Dermis blood vessel endothelial cell (primary cell): ENCODE results near the gene SLC6A6. TPM values are rescaled to one million over a fixed set of nuclear protein-coding genes. Genes with fewer than 3 reads are reported as not detected.

Experiments
- DNase-seq: peaks from one replicate; pipeline ENCODE4 v3.0.0; 2010
- total RNA-seq: library from RNA; depleted of rRNA; stranded (reverse); fragments of >200 nt; gene quantifications from 2 replicates; pipeline ENCODE4 v1.2.3, GENCODE V29; 2014

Gene SLC6A6
- total RNA-seq, 1 donor from 2014 or later = 10.9 TPM

GRCh38 chr3:14471016-14471415 is 68.6 kb downstream of the SLC6A6 start:
- DNase-seq = no peak

GRCh38 chr3:14471690-14472089 is 69.3 kb downstream of the SLC6A6 start:
- DNase-seq = no peak

DNA sequence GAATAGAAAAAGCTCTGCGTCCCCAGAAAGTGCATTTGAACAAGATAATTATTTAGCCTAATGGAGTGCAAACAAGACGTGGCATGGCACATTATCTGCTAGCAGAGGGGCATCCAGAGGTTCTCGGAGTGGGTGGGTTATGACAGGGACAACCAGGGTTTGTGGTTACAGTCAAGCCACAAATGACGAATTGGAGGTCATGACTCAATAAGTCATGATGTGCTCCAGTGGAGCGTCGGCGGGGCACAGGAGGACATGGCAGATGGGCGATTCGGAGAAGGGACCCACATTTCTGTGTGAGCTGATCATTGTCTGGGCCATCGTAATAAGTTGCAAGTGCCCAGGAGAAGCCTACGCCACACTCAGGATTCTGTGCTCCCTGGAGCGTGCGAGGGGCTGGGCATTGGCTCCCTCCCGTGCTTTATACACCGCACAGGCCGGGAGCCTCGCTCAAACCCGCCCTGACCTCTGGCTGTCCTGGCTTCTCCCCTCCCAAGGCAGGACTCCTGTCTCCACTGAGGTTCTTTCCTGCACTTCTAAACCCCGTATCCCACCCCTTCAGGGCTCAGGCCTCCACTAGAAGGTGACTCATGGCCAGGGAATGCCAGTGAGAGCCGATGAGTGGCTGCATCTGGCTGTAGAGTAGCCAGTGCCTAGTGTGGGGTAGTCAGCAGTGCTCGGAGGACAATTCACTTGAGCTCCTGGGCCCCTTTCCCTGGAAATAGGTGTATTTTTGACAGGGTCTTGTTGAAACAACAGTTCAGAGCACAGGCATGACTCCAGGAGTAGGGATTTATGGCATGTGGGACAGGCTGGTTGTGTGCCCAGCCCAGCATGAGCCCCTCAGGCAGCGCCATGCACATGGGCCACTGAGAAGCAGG is 70.3 kb downstream of the SLC6A6 start:
- DNase-seq = peak; percentile 87

- no peak for DNase-seq
Observed at GRCh38 chr3:14473411-14473891, 71.0 kb downstream of the SLC6A6 start.

- no peak for DNase-seq
Observed at GRCh38 chr3:14474363-14475081, 72.1 kb downstream of the SLC6A6 start.

DNA sequence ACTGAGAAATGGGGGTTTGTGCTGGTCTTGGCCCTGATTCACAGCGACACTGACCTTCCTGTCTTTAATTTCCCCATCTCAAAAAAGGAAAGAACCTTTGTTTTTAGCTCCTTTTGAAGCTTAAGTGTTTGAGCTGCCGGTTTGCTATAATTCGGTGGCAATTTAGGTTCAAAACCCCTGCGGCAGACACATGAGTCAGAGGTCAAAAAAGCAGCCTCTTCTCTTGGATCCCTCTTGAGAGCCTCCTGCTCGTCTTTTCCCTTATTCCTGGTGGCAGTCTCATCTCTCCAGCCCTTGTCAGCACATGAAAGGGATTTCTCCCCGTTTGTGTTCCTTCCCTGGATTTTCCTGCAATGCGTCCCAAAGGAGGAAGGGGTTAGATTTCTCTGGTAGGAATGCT is 73.2 kb downstream of the SLC6A6 start:
- peak; percentile 28 for DNase-seq

DNA sequence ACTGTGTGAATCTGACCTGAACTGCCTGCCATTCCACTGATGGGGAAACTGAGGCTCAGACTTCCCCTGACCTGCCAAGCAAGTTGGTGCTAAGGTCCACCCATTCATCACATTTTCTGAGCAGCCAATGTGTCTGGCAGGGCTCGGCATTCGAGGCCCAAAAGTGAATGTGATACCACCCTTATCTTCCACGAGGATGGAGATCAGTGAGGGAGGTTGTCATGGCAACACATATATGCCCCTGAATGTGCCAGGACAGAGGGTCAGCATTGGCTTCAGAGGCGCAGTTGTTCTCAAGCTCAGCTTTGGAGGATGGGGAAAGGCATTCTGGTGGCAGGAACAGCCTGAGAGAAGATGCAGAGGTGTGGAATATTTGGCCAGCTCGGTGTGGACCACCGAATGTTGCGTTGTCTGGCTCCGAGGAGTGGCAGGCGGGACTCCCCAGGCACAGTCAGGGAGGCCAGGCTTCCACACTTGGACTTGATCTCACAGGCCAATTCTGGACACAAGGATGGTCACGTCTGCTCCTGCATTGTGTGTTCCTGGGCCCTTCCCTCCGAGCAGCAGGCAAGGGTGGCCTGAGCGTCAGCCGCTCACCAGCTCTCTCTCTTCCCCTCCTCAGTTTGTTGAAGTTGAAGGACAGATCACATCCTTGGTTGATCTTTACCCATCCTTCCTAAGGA is 74.3 kb downstream of the SLC6A6 start:
- no peak for DNase-seq

- DNase-seq = no peak
Observed at GRCh38 chr3:14477311-14477935, 75.0 kb downstream of the SLC6A6 start.

DNA sequence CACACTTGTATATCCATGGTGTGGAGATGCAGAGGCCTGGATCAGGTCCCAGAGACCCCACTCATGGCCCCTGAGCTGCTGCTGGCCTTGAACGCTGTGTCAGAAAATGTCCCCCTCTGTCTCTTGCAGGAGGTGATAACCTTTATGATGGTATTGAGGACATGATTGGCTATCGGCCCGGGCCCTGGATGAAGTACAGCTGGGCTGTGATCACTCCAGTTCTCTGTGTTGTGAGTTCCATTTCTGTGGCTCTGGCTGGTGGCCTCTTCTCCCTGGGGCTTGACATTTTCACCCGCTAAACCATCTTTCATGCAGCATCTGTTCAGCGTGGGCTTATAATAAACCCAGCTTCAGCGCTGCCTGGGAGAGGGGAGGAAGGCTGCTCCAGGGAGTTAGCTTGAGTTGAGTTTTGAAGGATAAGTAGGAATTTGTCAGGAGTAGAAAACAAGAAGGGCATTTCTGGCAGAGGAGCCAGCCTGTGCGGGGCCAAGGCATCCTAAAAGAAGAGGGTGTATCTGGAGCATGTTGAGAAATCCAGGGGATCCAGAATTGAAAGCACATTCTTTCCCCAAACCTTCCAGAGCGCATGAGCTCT is 76.6 kb downstream of the SLC6A6 start:
- no peak for DNase-seq

DNA sequence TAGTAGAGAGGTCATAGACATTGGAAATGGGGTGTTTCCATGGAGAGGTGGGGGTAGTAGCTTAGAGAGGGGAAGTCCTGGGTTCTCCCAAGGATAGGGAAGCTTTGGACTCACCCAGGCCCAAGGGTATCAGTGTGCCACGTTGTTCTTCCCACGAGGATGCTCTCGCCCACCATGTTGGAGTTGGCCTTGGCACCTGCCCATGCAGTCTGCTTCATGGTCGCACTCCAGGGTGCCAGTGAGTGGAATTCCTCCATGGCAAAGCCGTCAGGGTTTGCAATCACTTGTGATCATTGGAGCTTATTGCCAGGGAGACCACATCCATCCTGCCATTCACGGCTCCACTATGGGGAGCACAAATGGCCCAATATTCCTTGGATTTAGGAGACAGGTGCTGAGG is 77.2 kb downstream of the SLC6A6 start:
- no peak for DNase-seq

DNA sequence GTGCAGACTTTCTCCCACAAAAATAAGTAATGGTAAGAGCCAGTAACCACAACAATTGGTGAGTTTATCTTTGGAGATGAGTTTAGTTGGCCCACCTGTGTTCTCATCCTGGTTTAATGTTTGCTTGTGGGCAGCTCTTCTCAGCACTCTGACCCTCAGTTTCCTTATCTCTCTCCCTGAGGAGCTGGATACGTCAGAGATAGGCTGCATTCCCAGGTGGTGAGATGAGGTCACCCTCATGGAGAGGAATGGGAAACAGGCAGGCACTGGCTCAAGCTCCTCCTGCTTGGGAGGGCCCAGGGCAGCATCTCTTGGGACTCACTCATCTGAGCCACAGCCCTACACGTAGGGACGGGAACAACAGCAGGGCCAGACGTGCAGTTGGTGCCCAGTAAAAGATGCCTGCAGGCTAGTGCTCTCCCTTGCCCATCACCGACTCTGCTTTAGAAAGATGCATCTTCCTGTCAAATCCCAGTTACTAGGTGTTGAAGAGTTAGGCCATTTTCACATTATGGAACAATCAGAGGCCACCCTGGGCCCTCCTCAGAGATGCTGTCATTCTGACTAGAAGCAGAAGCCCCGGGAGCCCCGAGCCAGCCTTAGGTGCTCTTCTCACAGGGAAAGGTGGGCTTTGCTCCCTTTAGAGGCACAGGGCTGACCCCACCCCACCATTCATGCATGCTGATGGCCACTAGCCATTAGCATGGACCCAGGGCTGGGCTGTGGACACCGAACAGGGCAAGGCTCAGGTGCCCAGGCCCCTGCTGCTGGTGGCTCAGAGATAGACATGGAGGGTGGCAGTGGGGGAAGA is 78.0 kb downstream of the SLC6A6 start:
- DNase-seq = peak; percentile 96

GRCh38 chr3:14481018-14481645 is 78.7 kb downstream of the SLC6A6 start:
- no peak for DNase-seq

GRCh38 chr3:14481646-14482036 is 79.2 kb downstream of the SLC6A6 start:
- no peak for DNase-seq

DNA sequence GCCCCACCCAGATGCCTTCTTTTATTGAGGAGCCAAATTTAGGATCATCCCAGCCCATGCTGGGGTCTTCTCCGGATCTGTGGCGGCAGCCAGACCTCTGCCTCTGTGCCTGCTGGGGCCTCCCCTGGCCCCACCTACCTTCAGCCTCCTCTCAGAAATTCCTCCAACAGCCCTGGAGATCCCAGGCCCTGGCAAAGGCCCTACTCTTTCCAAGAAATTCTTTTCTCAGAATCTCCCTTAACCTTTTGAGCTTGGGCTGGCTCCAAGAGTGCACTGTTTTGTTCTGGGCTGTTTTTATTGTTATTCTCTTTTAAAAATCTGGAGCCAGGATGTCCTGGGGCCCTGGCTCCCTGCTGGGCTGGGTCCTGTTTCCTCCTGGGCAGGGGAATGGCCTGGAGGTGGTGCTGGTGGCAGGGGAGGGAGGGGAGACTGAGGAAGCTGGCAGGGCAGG is 79.9 kb downstream of the SLC6A6 start:
- DNase-seq = peak; percentile 82

- no peak for DNase-seq
Observed at GRCh38 chr3:14483286-14483685, 80.9 kb downstream of the SLC6A6 start.

DNA sequence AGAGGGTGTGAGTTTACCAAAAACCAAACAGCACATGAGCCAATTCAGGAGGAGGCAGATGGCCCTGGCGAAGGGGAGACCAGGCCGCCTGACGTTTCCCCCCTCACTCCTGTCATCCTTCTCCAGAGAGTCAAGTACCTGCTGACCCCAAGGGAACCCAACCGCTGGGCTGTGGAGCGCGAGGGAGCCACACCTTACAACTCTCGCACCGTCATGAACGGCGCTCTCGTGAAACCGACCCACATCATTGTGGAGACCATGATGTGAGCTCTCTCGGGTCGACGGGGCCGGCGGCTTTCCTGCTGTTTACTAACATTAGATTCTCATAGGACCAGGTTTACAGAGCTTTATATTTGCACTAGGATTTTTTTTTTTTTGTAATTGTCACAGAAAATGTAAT is 82.3 kb downstream of the SLC6A6 start:
- no peak for DNase-seq

DNA sequence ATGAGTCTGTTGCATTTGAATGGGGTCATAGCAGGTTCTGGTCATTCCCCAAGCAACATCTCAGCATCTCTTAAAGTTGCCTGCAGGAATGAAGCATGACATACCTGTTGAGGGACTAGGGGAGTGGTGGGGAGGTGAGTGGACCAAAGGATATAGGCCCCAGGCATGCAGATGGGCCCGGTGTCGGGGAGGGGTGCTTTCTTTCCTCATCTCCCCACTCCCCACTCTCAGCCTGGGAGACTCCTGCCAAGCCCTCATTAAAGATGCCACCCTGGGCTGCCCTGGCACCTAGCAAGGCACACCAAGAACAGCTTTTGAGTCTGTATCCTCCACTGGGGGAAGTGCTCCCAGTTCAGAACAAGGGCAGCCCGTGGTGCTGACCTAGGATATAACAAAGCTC is 83.6 kb downstream of the SLC6A6 start:
- no peak for DNase-seq

GRCh38 chr3:14486460-14486859 is 84.1 kb downstream of the SLC6A6 start:
- DNase-seq = no peak

DNA sequence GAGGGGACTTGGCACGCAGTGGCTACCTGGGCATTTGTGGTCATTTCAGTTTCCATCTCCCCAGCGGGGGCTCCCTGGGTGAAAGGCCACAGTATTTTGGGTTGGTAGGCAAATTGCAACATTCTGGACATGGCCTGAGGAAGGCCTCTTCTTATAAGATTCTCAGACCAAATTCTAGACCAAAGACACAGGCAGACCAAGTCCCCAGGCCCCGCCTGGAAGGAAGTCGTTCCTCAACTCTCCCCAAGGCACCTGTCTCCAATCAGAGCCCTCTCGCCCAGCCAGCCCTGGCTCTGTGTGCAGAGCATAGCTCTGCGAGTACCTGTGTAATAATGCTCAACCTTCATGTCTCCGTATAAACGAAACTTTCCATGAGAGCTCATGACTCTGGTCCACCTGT is 84.7 kb downstream of the SLC6A6 start:
- no peak for DNase-seq

- DNase-seq = no peak
Observed at GRCh38 chr3:14487821-14488220, 85.4 kb downstream of the SLC6A6 start.
